Subcutaneous abdominal adipose tissue (tissue), 5 donors: ENCODE measurements around the gene C1QTNF8.

Source experiments
- H3K27ac ChIP-seq: one replicate; pipeline ENCODE4 v1.7.0; 2013; ENCODE audit warnings: low read depth, mild to moderate bottlenecking, inconsistent platforms, low read length, moderate library complexity
- H3K27me3 ChIP-seq, 5 donors: one replicate each; pipeline ENCODE4 v1.7.0; 2013; ENCODE audit warnings: low read length in 5 of 5, inconsistent platforms in 1 of 5; ENCODE audit not compliant: control insufficient read depth in 5 of 5, insufficient read depth in 4 of 5
- H3K36me3 ChIP-seq, 5 donors: one replicate each; pipeline ENCODE4 v1.7.0; 2013; ENCODE audit warnings: low read length in 5 of 5; ENCODE audit not compliant: control insufficient read depth in 5 of 5, insufficient read depth in 5 of 5
- H3K4me1 ChIP-seq, 5 donors: one replicate each; pipeline ENCODE4 v1.7.0; 2013; ENCODE audit warnings: low read length in 5 of 5, mild to moderate bottlenecking in 3 of 5, moderate library complexity in 1 of 5; ENCODE audit not compliant: control insufficient read depth in 5 of 5, insufficient read depth in 5 of 5
- H3K4me3 ChIP-seq, 5 donors: one replicate each; pipeline ENCODE4 v1.7.0; 2013; ENCODE audit warnings: low read length in 5 of 5, low read depth in 1 of 5
- H3K9ac ChIP-seq, 5 donors: one replicate each; pipeline ENCODE4 v1.7.0; 2013; ENCODE audit warnings: low read length in 5 of 5, mild to moderate bottlenecking in 4 of 5, moderate library complexity in 3 of 5
- H3K9me3 ChIP-seq, 5 donors: one replicate each; pipeline ENCODE4 v1.7.0; 2013; ENCODE audit warnings: low read length in 5 of 5; ENCODE audit not compliant: control insufficient read depth in 5 of 5
- donor health status: healthy.
- donor health status: healthy.
- donor health status: healthy.
- donor health status: healthy.
- donor health status: healthy.

The C1QTNF8 gene

DNA sequence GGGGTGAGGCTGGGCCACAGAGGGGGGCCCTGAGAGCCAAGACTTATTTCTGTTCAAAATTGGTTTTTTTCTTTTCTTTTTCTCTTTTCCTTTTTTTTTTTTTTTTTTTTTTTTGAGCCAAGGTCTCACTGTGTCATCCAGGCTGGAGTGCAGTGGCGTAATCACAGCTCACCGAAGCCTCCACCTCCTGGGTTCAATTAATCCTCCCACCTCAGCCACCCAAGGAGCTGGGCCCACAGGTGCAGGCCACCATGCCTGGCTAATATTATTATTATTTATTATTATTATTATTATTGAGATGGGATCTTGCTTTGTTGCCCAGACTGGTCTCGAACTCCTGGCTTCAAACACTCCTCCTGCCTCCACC is 39.4 kb upstream of the C1QTNF8 start:
- Histone ChIP-seq H3K36me3 (no peaks in the 10 kb centered on the region), H3K27ac (no peak overlapping the region), H3K27me3 (peaks cover 9 to 50% (median 28%) of the 10 kb centered on the region in 5 donors), H3K9ac (no peak overlapping the region), H3K4me3 (no peak overlapping the region), H3K4me1 (no peaks in the 10 kb centered on the region), H3K9me3 (peaks cover 0 to 2% (median 0%) of the 10 kb centered on the region in 5 donors)

GRCh38 chr16:1134776-1135458 is 38.9 kb upstream of the C1QTNF8 start:
- no peaks in the 10 kb centered on the region for H3K4me1 ChIP-seq
- no peak overlapping the region for H3K4me3 ChIP-seq
- H3K9ac ChIP-seq: no peak overlapping the region
- no peaks in the 10 kb centered on the region for H3K36me3 ChIP-seq
- peaks cover 0 to 2% (median 0%) of the 10 kb centered on the region in 5 donors for H3K9me3 ChIP-seq
- no peak overlapping the region for H3K27ac ChIP-seq
- peaks cover 9 to 45% (median 23%) of the 10 kb centered on the region in 5 donors for H3K27me3 ChIP-seq

GRCh38 chr16:1133810-1134520 is 37.9 kb upstream of the C1QTNF8 start:
- peaks cover 9 to 40% (median 23%) of the 10 kb centered on the region in 5 donors for H3K27me3 ChIP-seq
- H3K9me3 ChIP-seq: peaks cover 0 to 8% (median 2%) of the 10 kb centered on the region in 5 donors
- H3K27ac ChIP-seq: no peak overlapping the region
- H3K9ac ChIP-seq: no peak overlapping the region
- H3K4me1 ChIP-seq: no peaks in the 10 kb centered on the region
- H3K36me3 ChIP-seq: no peaks in the 10 kb centered on the region
- no peak overlapping the region for H3K4me3 ChIP-seq

GRCh38 chr16:1133271-1133670 is 37.2 kb upstream of the C1QTNF8 start:
- Histone ChIP-seq H3K27ac (no peak overlapping the region), H3K4me3 (no peak overlapping the region), H3K27me3 (peaks cover 9 to 40% (median 23%) of the 10 kb centered on the region in 5 donors), H3K9ac (no peak overlapping the region), H3K9me3 (peaks cover 0 to 5% (median 2%) of the 10 kb centered on the region in 5 donors), H3K4me1 (no peaks in the 10 kb centered on the region), H3K36me3 (no peaks in the 10 kb centered on the region)

DNA sequence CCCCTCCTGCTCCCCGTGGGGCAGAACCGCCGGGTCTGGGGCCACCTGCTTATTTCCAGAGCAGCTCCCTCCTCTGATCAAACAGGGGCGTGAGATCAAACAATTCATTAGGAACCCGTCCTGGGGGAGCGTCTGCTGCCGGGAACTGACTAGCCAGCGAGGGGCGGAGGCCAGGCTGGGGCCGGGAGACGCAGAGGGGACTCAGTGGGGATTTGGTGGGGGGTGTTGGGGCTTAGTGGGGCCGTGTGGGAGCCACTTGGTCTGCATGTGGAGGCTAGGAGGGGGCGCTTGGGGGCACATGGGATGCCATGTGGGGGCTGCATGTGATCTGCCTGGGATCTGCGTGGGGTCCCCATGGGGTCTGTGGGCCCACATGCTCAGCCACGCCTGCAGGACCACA is 36.4 kb upstream of the C1QTNF8 start:
- H3K27me3 ChIP-seq: peaks cover 15 to 41% (median 28%) of the 10 kb centered on the region in 5 donors

DNA sequence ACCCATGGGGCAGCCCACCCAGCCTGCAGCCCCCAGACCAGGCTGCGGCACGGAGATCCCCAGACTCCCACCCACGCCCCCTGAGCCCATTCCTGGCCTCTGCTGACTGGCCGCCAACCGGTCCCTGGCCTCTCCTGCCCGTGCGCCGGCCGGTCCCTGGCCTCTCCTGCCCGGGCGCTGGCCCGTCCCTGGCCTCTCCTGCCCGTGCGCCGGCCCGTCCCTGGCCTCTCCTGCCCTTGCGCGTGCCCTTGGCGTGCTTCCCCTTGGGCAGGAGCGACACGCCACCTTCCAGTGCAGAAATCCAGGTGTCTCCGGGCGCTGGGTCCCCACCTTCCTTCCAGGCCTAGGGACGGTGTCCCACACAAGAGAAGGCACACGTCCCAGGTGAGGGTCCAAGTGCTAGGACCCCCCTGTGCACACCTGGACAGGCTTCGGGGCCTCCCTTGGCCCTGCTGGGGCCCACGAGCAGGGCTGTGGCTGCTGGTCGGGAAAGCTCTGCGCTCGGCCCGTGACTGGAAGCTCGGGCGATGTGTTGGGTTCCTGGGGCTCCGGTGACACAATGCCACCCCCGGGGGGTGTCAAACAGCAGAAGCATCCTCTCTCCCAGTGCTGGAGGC is 35.4 kb upstream of the C1QTNF8 start:
- Histone ChIP-seq H3K27ac (no peak overlapping the region), H3K36me3 (no peaks in the 10 kb centered on the region), H3K9me3 (peaks cover 0 to 5% (median 2%) of the 10 kb centered on the region in 5 donors), H3K27me3 (peaks cover 18 to 43% (median 31%) of the 10 kb centered on the region in 5 donors), H3K9ac (no peak overlapping the region), H3K4me3 (no peak overlapping the region), H3K4me1 (no peaks in the 10 kb centered on the region)

More for the DNA sequence above, 36.4 kb upstream of the C1QTNF8 start:
- Histone ChIP-seq H3K4me1 (no peaks in the 10 kb centered on the region), H3K4me3 (no peak overlapping the region), H3K27ac (no peak overlapping the region), H3K36me3 (no peaks in the 10 kb centered on the region), H3K9me3 (peaks cover 0 to 5% (median 2%) of the 10 kb centered on the region in 5 donors), H3K9ac (no peak overlapping the region)

GRCh38 chr16:1130382-1130781 is 34.3 kb upstream of the C1QTNF8 start:
- H3K27ac ChIP-seq: no peak overlapping the region
- H3K36me3 ChIP-seq: no peaks in the 10 kb centered on the region
- H3K4me3 ChIP-seq: no peak overlapping the region
- peaks cover 22 to 39% (median 30%) of the 10 kb centered on the region in 5 donors for H3K27me3 ChIP-seq
- no peak overlapping the region for H3K9ac ChIP-seq
- H3K9me3 ChIP-seq: peaks cover 0 to 5% (median 2%) of the 10 kb centered on the region in 5 donors
- H3K4me1 ChIP-seq: no peaks in the 10 kb centered on the region

DNA sequence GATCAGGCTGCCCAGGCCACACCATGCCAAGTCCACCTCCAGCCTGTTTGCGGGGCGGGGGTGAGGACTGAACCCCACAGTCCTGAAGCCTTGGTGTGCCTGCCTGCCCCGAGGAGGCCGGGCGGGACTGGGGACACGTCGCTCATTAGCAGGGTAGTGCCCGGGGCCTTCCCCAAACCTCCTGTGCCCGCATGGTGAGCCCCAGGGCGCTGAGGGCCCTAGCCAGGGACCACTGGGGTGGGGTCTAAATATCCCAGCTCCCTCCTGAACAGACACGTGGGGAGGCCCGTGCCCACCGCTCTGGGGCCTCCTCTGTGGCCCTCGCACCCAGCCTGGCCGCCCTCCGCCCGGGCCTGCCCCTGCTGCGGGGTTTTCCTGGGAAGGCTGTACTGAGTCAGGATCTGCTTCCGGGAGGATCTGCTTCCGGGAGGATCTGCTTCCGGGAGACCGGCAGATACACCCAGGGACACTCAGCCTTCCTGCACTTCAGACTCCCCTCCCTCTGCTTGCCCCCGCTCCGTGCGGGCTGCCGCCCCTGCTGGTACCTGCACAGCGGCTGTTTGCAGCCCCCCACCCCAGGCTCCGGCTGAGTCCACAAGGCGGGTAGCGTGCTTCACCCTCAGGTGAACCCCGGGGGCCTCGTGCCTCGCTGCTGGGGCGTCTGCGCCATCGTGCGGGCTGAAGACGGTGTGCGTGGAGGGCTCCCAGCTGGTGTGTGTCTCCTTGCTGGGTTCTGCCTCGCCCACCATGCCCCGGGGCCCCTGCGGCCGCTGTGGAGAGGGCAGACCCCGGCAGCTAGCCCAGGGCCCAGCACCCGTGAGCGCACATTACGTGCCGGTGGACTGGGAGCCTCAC is 33.3 kb upstream of the C1QTNF8 start:
- peaks cover 0 to 5% (median 2%) of the 10 kb centered on the region in 5 donors for H3K9me3 ChIP-seq

DNA sequence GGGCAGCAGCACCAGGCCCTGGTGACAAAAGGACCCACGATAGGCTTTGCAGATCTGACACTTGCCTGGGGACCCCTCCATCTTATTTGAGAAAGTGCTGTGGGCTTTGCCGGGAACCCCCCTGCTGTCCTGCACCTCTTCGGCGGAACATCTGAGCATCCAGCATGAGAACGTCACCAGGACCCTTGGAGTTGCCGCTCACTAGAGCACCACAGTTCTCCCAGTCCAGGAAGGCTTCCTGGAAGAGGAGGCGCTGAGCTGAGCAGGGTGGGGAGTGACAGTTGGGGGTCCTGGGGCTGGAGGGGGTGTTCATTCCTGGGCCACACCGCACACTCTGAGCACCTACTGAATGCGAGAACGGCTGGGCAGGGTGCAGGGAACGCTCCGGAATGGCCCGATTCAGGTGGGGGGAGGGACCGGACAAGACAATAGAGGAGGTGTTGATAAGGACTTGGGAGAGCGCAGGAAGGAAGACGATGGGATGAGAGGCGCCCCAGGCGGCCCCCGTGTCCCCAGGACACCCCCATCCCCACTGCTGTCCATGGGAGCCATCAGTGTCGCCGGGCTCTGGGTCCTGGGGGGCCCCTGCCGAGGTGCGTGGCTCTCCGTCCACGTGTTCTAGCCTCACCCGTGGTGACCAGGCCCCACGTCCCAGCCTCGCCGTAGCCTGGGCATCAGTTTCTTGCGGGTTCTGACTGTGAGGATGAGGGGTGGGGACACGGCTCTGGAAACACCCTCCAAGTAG is 32.1 kb upstream of the C1QTNF8 start:
- Histone ChIP-seq H3K27ac (no peak overlapping the region), H3K9me3 (peaks cover 0 to 5% (median 2%) of the 10 kb centered on the region in 5 donors), H3K36me3 (no peaks in the 10 kb centered on the region), H3K4me1 (no peaks in the 10 kb centered on the region), H3K4me3 (no peak overlapping the region), H3K9ac (no peak overlapping the region), H3K27me3 (peaks cover 18 to 38% (median 26%) of the 10 kb centered on the region in 5 donors)

More for the DNA sequence above, 33.3 kb upstream of the C1QTNF8 start:
- no peaks in the 10 kb centered on the region for H3K4me1 ChIP-seq
- peaks cover 22 to 42% (median 30%) of the 10 kb centered on the region in 5 donors for H3K27me3 ChIP-seq
- H3K36me3 ChIP-seq: no peaks in the 10 kb centered on the region
- H3K4me3 ChIP-seq: no peak overlapping the region
- no peak overlapping the region for H3K27ac ChIP-seq
- no peak overlapping the region for H3K9ac ChIP-seq
